HG02588 (cell line): ENCODE measurements around the gene CTNNB1.

Source experiments
- ATAC-seq: cut with Tn5 transposase; IDR thresholded peaks from one replicate; pipeline ENCODE4 v1.9.1; 2021; ENCODE audit warnings: mild to moderate bottlenecking, moderate library complexity; ENCODE audit not compliant: unreplicated experiment

Gene CTNNB1

DNA sequence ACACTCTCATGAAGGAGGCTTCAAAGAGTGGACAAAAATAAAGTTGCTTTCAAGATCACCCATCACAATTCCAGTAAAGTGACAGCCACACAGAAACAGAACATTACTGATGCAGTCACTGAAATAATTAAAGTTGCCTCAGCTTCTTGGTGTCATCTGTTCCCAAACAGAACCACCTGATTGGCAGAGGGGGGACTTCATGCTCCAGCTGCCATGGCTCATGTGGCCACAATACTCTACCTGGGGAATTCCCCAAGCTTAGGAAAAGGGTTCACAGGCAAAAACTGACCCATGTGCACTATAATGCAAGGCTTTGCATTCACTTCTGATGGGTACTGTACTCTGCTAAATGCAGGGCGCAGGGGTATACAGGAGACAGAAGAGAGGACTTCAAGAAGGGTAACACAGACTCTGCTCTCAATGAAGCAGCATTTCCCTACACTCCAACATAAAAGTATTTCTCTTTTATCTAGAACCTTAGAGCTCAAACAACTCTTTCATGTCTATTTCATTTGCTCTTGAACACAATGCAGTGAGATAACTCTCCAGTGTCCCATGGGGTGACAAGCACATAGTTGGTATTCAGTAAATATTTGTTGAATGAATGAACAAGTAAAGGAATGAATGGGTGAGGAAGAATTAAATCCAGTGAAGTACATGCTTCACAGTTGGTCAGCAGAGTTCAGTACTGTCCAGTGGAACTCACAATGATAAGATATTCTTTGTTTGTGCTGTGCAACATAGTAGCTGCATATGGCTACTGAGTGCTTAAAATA lies 8.6 kb upstream of the CTNNB1 start:
- no peak for ATAC-seq

DNA sequence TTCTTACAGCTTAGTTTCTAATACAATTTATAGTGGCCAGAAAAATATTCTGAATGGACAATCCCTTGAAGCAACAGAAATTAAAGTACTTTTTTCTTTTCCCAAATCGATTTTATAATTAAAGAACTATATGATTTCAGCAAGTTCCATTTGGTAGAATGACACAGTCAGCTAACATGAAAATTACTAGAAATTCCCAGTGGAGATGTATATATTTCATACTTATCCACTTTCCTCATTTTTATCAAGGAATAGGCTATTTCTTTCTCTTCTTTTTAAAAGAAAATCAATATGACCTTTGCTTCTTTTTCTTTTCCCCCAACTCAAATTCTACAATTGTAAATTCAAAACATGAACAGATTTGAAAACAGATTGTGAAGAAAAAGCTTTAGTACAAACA lies 6.4 kb upstream of the CTNNB1 start:
- no peak for ATAC-seq

GRCh38 chr3:41193794-41194539 lies 5.3 kb upstream of the CTNNB1 start:
- no peak for ATAC-seq

DNA sequence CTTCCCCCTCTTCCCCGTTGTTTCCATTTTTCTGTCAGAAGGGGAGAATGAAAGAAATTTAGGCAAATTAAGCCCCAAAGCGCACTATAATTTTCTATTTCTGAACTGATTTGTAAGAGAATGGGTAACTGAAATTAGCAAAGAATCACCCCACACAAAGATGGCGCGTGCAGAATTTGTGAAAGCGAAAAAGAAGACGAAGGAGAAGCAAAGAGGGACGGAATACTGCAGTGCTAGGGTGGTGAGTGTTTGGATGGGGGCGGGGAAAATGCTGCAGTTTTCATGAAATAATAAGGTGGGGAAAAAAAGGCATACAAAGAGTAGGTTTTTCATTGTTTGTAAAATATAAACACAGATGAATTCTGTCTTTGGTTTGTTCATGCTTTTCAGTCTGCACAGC lies 4.6 kb upstream of the CTNNB1 start:
- no peak for ATAC-seq

DNA sequence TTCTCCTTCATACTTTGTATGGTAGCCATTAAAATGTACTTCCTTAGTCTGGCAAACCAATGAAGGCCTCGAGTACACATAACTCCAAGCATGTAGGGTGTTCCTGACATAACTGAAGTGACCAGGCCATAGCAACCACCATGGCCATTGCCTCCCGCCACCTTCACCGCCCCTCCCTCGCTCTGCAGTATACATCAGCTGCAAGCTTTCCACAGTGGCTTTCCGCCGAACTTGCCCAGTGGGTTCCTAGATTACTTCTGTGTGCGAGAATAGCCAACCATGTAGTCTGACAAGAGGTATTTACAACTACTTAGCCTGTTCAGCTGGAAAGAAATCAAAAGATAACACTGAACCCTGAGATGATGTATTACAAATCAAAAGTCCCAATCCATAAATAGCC lies 3.4 kb upstream of the CTNNB1 start:
- ATAC-seq, result no peak

DNA sequence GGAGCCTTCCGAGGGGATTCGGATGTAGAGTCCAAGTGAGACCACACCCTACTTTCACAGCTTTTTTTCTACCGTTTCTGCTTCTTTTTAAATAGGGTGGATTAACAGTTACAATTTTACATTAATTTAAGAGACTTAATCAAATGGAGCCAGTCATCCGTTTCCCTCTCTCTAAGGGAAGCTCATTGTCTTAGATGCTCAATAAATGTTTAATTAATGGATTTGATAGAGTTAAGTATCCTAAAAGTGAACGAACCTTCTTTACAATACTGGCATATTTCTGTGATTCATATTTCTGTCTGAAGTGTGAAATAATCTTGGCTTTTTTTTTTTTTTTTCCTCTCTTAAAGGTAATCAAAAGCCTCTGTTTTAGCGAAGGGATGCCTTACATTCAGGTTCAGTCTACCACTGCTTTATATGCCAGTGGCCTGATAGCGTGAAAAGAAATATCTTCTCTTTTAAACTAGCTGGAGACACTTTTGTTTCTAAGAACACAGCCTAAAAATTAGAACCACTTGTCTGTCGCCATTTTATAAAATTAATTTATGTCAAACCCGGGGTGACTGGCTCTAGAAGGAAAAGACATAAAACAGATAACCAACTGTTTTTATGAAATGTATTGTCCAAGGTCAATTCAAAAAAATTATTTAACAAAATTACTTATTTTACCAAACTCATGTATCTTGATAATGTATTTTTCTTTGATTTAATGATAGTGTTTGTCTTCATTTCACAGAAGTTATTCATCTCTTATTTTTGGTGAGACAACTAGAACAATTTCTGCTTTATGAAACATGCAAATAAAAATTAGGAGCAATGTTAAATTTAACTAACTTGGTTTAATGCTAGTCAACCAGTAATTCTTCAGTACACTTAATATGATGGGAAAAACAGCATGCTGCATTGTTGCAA lies 2.5 kb upstream of the CTNNB1 start:
- ATAC-seq, result no peak

DNA sequence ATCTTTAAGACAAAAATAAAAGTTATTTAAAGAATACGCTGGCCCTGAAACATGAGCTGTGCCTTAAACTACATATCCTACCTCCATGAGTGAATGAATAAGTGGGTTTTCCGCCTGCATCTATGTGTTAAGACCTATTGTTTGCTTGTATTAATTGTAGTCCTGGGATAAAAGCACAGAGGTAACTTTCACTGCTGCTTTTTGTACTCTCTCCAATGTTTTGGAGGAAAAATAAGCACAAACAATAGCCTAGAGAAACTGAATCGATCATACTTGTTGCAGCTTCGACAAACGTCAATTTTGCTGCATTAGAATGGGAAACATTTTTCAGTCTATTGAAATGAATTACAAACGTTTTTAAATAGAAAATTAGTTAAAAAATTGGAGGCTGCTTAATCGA lies 1.3 kb upstream of the CTNNB1 start:
- ATAC-seq, result no peak

DNA sequence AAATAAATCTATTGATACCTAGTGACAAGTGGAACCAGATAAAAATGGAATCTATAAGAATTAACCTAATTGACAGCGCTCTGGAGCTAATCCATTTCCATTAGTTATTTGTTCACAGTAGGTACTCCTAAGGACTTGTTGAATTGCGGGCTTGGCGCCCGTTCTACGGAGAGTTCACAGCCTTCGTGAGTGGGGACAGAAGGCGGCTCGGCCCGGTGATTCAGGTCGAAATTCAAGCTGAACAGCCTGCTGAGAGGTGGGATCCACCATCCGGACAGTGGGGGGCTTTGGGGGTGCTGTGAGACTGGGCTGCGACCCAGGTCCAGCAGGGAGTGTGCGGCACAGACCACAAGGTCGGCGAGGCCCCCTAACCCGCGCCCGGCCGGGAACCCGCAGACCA lies 779 bp upstream of the CTNNB1 start:
- no peak for ATAC-seq

DNA sequence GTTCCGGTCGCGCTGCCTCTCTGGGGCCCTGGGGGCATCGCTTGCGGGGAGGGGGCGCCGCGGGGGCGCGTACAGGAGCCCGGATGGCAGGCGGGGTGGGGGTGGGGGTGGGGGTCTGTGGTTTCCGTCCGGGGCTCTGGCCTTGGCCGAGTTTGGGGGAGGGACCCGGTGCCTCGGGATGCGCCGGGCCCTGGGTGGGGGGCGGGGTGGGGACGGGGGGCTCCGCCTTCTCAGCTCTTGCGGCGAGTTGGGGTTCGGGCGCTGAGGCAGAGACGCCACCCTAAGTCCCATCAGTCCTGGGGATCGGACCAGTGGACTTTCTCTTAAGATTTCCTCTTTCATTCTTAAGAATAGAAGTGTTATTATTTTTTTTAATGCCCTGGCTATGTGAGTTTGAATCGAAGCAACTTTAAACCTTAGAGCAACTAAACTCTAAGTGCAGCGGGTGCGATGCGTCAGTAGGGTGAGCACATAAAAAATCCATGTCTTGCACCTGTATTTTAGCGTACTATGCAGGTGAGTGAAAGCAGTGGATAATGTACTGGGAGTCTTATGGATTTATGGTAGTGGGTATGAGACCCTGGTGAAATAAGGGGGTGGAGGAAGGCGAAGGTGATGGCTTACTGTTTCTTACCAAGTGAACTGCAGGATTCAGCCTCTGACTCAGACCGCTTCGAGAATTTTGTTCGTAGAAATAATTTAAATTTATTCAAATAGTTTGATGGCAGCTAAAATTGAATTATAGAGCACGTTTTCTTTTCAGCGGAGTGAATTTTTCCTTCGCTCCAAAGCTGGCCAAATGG lies 762 bp downstream of the CTNNB1 start:
- ATAC-seq, result peak; percentile 10

DNA sequence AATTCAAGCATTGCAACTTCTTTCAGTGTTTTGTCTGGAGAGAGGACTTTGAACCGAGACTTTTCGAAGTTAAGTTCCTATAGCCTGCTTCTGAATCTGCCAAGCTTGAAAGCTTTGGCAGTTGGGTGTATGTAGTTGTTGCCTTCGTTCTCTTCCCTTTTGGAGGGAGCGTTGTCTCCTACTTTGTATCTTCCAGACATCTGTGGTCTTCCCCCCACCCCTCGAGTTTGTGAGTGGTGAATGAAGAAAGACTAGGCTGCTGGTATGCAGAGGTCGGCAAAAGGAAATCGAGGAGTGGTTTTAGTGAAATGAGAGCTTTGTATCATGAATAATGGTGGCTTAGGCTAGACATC lies 1.3 kb downstream of the CTNNB1 start:
- no peak for ATAC-seq

- ATAC-seq, result no peak
These were observed 2.9 kb downstream of the CTNNB1 start for GRCh38 chr3:41202075-41202833.

DNA sequence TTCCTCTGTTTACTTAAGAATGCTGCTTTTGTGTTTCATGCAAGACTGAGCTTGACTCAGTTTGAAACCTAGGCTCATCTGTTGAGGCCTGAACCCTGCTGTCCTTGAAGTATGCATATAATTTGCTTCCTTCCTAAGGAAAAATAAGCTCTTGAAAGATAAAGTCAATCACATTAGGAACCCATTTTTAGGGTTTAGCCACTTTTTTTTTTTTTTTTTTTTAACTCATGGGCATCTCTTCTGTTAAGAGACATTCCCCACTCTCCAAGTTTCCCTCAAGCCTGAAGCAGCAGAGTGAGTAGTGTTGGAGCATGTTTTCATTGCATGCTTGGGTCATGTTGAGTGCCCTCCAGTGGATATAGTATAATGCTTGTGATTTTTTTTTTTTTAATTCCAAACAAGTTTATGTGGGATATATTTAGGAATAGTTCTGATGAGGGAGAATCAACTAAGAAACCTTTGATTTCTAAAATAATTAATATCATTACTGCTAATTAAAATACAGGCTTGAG lies 3.6 kb downstream of the CTNNB1 start:
- ATAC-seq, result no peak

DNA sequence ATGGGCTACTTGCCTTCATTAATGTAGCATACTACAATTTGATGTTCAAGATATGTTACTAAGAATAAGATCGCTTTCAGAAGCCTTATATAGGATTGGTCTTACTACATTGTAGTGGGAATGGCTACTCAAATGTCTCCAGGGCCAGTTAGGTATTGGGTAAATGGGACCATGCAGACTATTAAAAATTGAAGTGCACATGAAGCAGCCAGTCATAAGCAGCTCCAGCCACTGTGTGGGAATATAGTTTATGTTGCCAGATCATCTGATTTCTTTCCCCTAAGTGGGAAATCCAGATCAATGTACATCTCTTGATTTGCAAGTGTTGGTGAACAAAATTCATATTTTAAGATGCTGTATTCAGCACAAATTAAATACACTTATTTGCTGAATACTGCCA lies 5.1 kb downstream of the CTNNB1 start:
- no peak for ATAC-seq

DNA sequence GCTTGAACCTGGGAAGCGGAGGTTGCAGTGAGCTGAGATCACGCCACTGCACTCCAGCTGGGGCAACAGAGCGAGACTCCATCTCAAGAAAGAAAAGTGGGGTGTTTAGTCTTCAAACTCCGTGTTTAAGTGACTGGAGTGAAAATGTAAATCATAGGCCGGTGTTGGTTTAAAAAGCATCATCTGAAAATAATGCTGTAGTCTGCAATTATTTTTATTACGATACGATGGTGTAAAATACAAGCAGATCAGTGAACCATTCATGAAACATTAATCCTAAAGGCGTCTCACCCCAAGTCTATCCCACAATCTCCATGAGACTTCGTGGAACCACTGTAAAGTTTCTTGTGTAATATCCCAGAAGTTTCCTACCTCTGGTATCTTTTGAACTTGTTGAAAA lies 6.3 kb downstream of the CTNNB1 start:
- no peak for ATAC-seq

- no peak for ATAC-seq
These were observed 8.1 kb downstream of the CTNNB1 start for GRCh38 chr3:41207355-41207754.

DNA sequence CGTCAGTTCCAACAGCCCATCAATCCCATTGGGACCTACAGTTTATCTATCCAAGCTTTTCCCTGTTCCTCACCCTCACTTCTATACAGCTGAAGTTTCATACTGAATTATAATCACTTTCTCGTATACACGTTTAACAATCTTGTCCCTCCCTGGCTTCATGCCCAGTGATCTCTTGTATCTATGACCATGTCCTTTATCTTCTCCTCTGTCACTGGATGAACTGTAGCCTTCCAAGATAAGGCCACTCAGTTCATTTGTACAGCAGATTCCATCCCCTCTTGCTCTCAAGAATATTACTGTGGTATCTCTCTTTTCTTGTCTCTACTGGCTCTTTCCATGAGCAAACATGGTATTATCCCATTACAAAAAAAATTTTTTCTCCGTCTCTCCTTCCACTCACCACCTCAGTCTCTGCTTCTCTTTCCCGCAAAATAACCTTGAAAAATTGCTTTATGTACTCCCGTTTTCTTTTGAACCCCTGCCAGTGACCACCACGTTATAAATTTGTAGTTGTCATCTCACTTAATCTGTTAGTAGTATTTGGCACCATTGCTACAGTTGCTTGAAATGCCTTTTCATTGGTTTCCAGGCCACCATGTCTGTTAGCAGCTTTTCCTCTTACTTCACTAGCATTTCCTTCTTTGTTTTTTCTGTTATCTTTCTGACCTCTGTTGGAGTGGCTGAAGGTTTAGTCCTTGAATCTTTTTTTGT lies 9.4 kb downstream of the CTNNB1 start:
- ATAC-seq, result no peak

- ATAC-seq, result no peak
These were observed 10.3 kb downstream of the CTNNB1 start for GRCh38 chr3:41209646-41210045.

DNA sequence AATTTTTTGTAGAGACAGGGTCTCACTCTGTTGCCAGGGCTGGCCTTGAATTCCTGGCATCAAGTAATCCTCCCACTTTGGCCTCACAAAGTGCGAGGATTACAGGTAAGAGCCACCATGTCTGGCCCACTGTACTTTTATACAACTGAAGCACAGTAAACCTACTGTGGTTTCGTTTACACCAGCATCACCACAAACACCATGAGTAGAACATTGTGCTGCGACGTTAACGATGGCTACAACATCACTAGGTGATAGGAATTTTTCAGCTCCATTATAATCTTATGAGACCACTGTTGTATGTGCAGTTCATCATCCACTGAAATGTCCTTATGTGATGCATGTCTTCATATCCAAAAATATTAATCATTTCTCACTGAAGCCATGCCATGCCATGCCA lies 11.7 kb downstream of the CTNNB1 start:
- ATAC-seq, result no peak

DNA sequence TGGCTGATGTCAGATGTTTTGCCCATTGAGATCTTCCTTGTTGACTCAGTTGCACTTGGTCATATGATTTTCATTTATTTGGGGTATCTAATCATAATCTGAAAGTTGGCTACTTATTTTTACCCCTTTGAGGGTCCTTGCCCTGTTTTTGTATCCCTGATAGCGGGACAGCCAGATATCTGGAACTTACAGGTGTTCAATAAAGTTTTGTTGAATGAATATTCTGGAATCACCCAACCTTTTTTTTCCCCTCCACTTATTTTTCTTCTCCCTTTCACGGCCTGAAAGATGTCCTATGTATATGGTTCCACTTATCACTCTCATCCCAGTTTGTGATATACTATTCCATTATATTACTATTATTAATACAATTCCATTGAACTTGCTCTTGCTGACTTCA lies 12.8 kb downstream of the CTNNB1 start:
- no peak for ATAC-seq
